ENCODE data around the gene PSORS1C2.

DNA sequence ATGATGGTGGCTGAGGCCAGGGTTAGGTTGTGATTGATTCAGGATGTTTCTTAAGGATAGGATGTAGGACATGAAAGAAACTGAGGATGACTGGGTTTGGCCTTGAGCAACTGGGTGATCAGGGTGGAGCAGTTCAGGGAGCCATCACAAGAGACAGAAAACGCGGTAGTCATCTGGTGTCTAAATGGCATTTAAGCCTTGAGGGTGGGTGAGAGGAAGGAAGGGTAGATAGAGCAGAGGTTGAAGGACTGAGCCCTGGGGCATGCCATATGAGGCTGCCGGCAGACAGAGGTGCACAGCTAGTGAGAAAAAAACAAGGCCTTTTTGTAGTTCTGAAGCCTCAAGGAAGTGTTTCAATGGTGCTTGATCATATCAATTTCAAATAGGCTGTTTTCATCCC, 29.7 kb upstream of the PSORS1C2 start:
- TF ChIP-seq, protein P1, sequence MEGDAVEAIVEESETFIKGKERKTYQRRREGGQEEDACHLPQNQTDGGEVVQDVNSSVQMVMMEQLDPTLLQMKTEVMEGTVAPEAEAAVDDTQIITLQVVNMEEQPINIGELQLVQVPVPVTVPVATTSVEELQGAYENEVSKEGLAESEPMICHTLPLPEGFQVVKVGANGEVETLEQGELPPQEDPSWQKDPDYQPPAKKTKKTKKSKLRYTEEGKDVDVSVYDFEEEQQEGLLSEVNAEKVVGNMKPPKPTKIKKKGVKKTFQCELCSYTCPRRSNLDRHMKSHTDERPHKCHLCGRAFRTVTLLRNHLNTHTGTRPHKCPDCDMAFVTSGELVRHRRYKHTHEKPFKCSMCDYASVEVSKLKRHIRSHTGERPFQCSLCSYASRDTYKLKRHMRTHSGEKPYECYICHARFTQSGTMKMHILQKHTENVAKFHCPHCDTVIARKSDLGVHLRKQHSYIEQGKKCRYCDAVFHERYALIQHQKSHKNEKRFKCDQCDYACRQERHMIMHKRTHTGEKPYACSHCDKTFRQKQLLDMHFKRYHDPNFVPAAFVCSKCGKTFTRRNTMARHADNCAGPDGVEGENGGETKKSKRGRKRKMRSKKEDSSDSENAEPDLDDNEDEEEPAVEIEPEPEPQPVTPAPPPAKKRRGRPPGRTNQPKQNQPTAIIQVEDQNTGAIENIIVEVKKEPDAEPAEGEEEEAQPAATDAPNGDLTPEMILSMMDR (IDR thresholded peaks at IDR 0.05; ENCODE audit: insufficient read depth, low read length, poor library complexity, severe bottlenecking), result no peak
- no peak for TF ChIP-seq EZH2phosphoT487 (conservative IDR thresholded peaks at IDR 0.05; ENCODE audit: low read length)

Data from SU-DHL-6 (cell line).